Endothelial cell of umbilical vein (primary cell): ENCODE measurements around the gene DSG3. TPM values are rescaled to one million over a fixed set of nuclear protein-coding genes. Genes with fewer than 3 reads are reported as not detected.

ENCODE experiments used
- BruUV-seq: library from RNA; stranded (reverse); fragments of 400-500 nt; replicated peaks from 2 replicates; lab custom pipeline; 2021; lab: Mats Ljungman, UMichigan
- CTCF ChIA-PET: fragments of 300-600, 350-600 bp; sonication (Branson Sonifier 250); formaldehyde crosslinking; loops from one replicate; lab custom pipeline; 2021; ENCODE audit warnings: antibody characterized with exemption, inconsistent platforms; lab: Charles Lee
- POLR2A ChIA-PET: fragments of 300-600, 350-600 bp; sonication (Branson Sonifier 250); formaldehyde crosslinking; loops from one replicate; lab custom pipeline; 2021; ENCODE audit warnings: antibody characterized with exemption, inconsistent platforms; lab: Charles Lee
- DNase-seq: peaks from one replicate; pipeline ENCODE4 v3.0.0-alpha.2; 2011; ENCODE audit warnings: low read depth, low spot score
- FAIRE-seq: peaks from 2 replicates; lab custom pipeline; 2011; peaks lifted over from hg19 to GRCh38; lab: Jason Lieb, UNC
- H2AFZ ChIP-seq: 2 replicates; pipeline ENCODE4 v1.6.0; 2012; ENCODE audit warnings: low read depth, low read length, control low read depth, inconsistent platforms
- H3K27ac ChIP-seq: 2 replicates; pipeline ENCODE4 v1.5.1; 2011; ENCODE audit warnings: low read depth, mild to moderate bottlenecking, control low read depth, low read length, moderate library complexity; ENCODE audit not compliant: insufficient read depth
- H3K27me3 ChIP-seq, 2 experiments: 2 replicates each; pipeline versions ENCODE4 v1.6.0 to v1.6.1; 2011; ENCODE audit warnings: low read length in 2 of 2, mixed read lengths in 1 of 2; ENCODE audit not compliant: control insufficient read depth in 2 of 2, insufficient read depth in 2 of 2
- H3K36me3 ChIP-seq, 2 experiments: 2 replicates in 1 of 2; 3 replicates in 1 of 2; pipeline ENCODE4 v1.5.1; 2011; ENCODE audit warnings: low read length in 2 of 2, mild to moderate bottlenecking in 1 of 2, moderate library complexity in 1 of 2; ENCODE audit not compliant: control insufficient read depth in 2 of 2, insufficient read depth in 2 of 2; ENCODE audit errors: extremely low read depth in 1 of 2
- H3K4me1 ChIP-seq: 3 replicates; pipeline ENCODE4 v1.5.1; 2011; ENCODE audit warnings: mild to moderate bottlenecking, low read length; ENCODE audit not compliant: control insufficient read depth, insufficient read depth; ENCODE audit errors: extremely low read depth
- H3K4me2 ChIP-seq: 2 replicates; pipeline ENCODE4 v1.6.1; 2011; ENCODE audit warnings: low read length, control low read depth, mixed read lengths; ENCODE audit not compliant: insufficient read depth
- H3K4me3 ChIP-seq, 3 experiments: fragments of 200-600 bp in 1 of 3; sonication (generic), shearing (Covaris generic) in 1 of 3; replicated peaks in 1 of 3; 2 replicates each; pipeline ENCODE4 v1.5.1; 2011 to 2016; ENCODE audit warnings: control low read depth in 3 of 3, low read length in 3 of 3, mild to moderate bottlenecking in 2 of 3, inconsistent platforms in 1 of 3, low read depth in 1 of 3, moderate library complexity in 1 of 3; ENCODE audit not compliant: insufficient read depth in 1 of 3
- H3K79me2 ChIP-seq: 2 replicates; pipeline ENCODE4 v1.6.0; 2012; ENCODE audit warnings: low read length, inconsistent platforms; ENCODE audit not compliant: control insufficient read depth, insufficient read depth
- H3K9ac ChIP-seq: replicated peaks from 2 replicates; pipeline ENCODE3; 2011; ENCODE audit warnings: low read length, control low read depth; ENCODE audit not compliant: insufficient read depth; ENCODE audit errors: extremely low read depth
- H3K9me1 ChIP-seq: replicated peaks from 3 replicates; pipeline ENCODE4 v1.6.0; 2011; ENCODE audit warnings: mild to moderate bottlenecking, low read length; ENCODE audit not compliant: control insufficient read depth, insufficient read depth; ENCODE audit errors: extremely low read depth
- H3K9me3 ChIP-seq: replicated peaks from 2 replicates; pipeline ENCODE4 v1.5.1; 2012; ENCODE audit warnings: low read length, inconsistent platforms; ENCODE audit not compliant: control insufficient read depth, insufficient read depth
- H4K20me1 ChIP-seq: replicated peaks from 2 replicates; pipeline ENCODE3; 2011; ENCODE audit warnings: mild to moderate bottlenecking, low read length; ENCODE audit not compliant: control insufficient read depth, insufficient read depth; ENCODE audit errors: extremely low read depth
- EZH2 ChIP-seq: IDR thresholded peaks from 2 replicates; pipeline ENCODE4 v1.6.1; 2012; ENCODE audit warnings: borderline replicate concordance, low read depth, mild to moderate bottlenecking, moderate library complexity, low read length, inconsistent platforms; ENCODE audit not compliant: severe bottlenecking
- FOS ChIP-seq: IDR thresholded peaks from 2 replicates; pipeline ENCODE4 v1.6.1; 2011; ENCODE audit warnings: mild to moderate bottlenecking, low read length, moderate library complexity, borderline replicate concordance; ENCODE audit not compliant: insufficient read depth
- JUN ChIP-seq: IDR thresholded peaks from 2 replicates; pipeline ENCODE4 v1.6.1; 2011; ENCODE audit warnings: borderline replicate concordance, low read depth; ENCODE audit not compliant: insufficient read length, insufficient read depth
- MAX ChIP-seq: IDR thresholded peaks from 2 replicates; pipeline ENCODE4 v1.6.1; 2011; ENCODE audit not compliant: insufficient read depth, insufficient read length
- MYC ChIP-seq: IDR thresholded peaks from one replicate; pipeline ENCODE4 v1.6.1; 2011; ENCODE audit warnings: mild to moderate bottlenecking, low read depth, low read length
- POLR2A ChIP-seq: IDR thresholded peaks from 2 replicates; pipeline ENCODE4 v1.6.1; 2012; ENCODE audit warnings: low read depth, mild to moderate bottlenecking, control low read depth, low read length
- POLR2AphosphoS5 ChIP-seq: IDR thresholded peaks from 2 replicates; pipeline ENCODE4 v1.6.1; 2012; ENCODE audit warnings: low read depth, mild to moderate bottlenecking, control low read depth, low read length, moderate library complexity; ENCODE audit not compliant: insufficient read depth
- dilution Hi-C: fragments of 300-500 bp; cut with MboI; formaldehyde crosslinking; loops from one replicate; pipeline ENCODE4 v1.15.0; 2019; ENCODE audit warnings: low sequenced_read_pairs; ENCODE audit not compliant: extremely low pct_ligation_motif_present
- intact Hi-C: fragments of 100-400 bp; cut with micrococcal nuclease; formaldehyde crosslinking; loops from one replicate; pipeline ENCODE4 v1.10.0; 2022
- polyA plus RNA-seq, 4 experiments: library from polyadenylated mRNA; depleted of rRNA in 3 of 4; stranded (reverse) in 3 of 4; unstranded in 1 of 4; fragments of >200 nt; gene quantifications; 2 replicates each; pipeline versions ENCODE4 v1.2.1 to v1.2.3, GENCODE V29; 2011 to 2012; ENCODE audit warnings: missing spikeins in 1 of 4
- total RNA-seq: library from RNA; stranded (reverse); gene quantifications from 2 replicates; pipeline ENCODE4 v1.2.3, GENCODE V29; 2021
- TF ChIP-seq, protein P1 (sequence below), 2 donors: IDR thresholded peaks; 1 replicate in 1 of 2; 2 replicates in 1 of 2; pipeline ENCODE4 v1.5.1; 2011; ENCODE audit warnings: low read length in 2 of 2, mild to moderate bottlenecking in 2 of 2, moderate library complexity in 2 of 2, control low read depth in 1 of 2, inconsistent platforms in 1 of 2, low read depth in 1 of 2; ENCODE audit not compliant: insufficient read depth in 1 of 2; ENCODE audit errors: extremely low read depth in 1 of 2

Gene DSG3
- total and polyA plus RNA-seq, 2 donors (not counting 3 experiments of a cell fraction or from before 2014, with no cell fraction given): 0.07 TPM; not detected in 1

DNA sequence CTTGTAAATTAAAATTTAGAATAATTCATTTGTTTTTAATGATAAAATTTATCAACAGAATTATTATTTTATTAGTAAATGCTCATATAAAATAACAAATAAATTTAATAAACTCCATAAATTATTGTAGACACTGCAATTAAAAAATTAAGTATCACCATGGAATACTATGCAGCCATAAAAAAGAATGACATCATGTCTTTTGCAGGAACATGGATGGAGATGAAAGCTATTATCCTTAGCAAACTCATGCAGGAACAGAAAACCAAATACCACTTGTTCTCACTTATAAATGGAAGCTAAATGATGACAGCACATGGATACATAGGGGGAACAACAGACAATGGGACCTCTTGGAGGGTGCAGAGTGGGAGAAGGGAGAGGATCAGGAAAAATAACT is 29.7 kb upstream of the DSG3 start:
- Histone ChIP-seq H3K27me3 (no peaks in the 10 kb centered on the region), H3K27ac (no peak overlapping the region), H2AFZ (no peak overlapping the region), H3K9ac (no peak overlapping the region), H3K4me3 (no peak overlapping the region), H3K4me1 (no peaks in the 10 kb centered on the region), H3K79me2 (no peaks in the 10 kb centered on the region), H4K20me1 (no peaks in the 10 kb centered on the region), H3K9me1 (no peaks in the 10 kb centered on the region), H3K36me3 (no peaks in the 10 kb centered on the region), H3K9me3 (no peaks in the 10 kb centered on the region), H3K4me2 (no peak overlapping the region)
- no peak for FAIRE-seq
- BruUV-seq: no TSS peak
- dilution Hi-C loops: no loop called here
- ChIA-PET CTCF (no interaction called here), POLR2A (no interaction called here)
- intact Hi-C loops: no loop called here
- TF ChIP-seq MAX (no peak), POLR2A (no peak), EZH2 (no peak), JUN (no peak), FOS (no peak), POLR2AphosphoS5 (no peak), MYC (no peak)
- no peak for DNase-seq

DNA sequence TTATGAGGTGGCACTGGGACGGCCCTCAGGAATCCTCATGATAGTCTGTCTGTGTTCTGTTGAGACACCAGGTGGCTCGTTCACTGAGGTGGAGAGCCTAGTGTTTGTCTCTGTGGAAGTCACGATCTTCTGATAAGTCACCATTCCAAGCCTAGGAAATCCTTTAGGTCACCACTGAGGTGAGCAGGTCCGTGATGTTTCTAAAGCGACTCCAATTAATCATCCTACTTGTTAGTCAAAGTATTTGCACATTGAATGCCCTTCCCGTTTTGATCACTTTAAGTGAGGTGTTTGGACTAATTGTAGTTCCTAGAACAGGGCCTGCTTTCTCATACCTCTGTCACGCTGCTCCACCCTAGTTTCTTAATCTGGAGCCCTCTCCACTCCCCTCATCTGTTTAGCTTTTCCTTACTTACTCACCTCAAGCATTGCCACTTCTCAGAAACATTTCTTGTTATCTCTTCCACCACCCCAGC is 28.0 kb upstream of the DSG3 start:
- Histone ChIP-seq H3K36me3 (no peaks in the 10 kb centered on the region), H3K4me3 (no peak overlapping the region), H3K9ac (no peak overlapping the region), H3K79me2 (no peaks in the 10 kb centered on the region), H3K9me3 (no peaks in the 10 kb centered on the region), H3K4me2 (no peak overlapping the region), H4K20me1 (no peaks in the 10 kb centered on the region), H3K4me1 (no peaks in the 10 kb centered on the region), H3K9me1 (no peaks in the 10 kb centered on the region), H2AFZ (no peak overlapping the region), H3K27ac (no peak overlapping the region), H3K27me3 (no peaks in the 10 kb centered on the region)
- no peak for FAIRE-seq
- DNase-seq: no peak
- intact Hi-C loops (no loop called here), dilution Hi-C loops (no loop called here)
- BruUV-seq: no TSS peak
- ChIA-PET CTCF (no interaction called here), POLR2A (no interaction called here)
- no peak for TF ChIP-seq MYC
- TF ChIP-seq, protein P1, sequence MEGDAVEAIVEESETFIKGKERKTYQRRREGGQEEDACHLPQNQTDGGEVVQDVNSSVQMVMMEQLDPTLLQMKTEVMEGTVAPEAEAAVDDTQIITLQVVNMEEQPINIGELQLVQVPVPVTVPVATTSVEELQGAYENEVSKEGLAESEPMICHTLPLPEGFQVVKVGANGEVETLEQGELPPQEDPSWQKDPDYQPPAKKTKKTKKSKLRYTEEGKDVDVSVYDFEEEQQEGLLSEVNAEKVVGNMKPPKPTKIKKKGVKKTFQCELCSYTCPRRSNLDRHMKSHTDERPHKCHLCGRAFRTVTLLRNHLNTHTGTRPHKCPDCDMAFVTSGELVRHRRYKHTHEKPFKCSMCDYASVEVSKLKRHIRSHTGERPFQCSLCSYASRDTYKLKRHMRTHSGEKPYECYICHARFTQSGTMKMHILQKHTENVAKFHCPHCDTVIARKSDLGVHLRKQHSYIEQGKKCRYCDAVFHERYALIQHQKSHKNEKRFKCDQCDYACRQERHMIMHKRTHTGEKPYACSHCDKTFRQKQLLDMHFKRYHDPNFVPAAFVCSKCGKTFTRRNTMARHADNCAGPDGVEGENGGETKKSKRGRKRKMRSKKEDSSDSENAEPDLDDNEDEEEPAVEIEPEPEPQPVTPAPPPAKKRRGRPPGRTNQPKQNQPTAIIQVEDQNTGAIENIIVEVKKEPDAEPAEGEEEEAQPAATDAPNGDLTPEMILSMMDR (IDR thresholded peaks at IDR 0.05; ENCODE audit: extremely low read depth in 1 of 2, insufficient read depth in 1 of 2, low read depth in 1 of 2, low read length in 2 of 2): no peak
- TF ChIP-seq EZH2: no peak
- no peak for TF ChIP-seq FOS
